Esophagus muscularis mucosa (tissue), 4 donors: Measurements from ENCODE around the gene EMD. TPM values are rescaled to one million over a fixed set of nuclear protein-coding genes. Genes with fewer than 3 reads are reported as not detected.
"Not testable (repeated sequence)": the region's sequence is repeated elsewhere in the genome, so short reads cannot be mapped to it uniquely, and the experiment has no call there.

ENCODE experiments used
- DNase-seq: peaks from one replicate; pipeline ENCODE4 v3.0.0-alpha.2; 2017; ENCODE audit errors: extremely low spot score
- H3K27ac ChIP-seq, 4 donors: fragments of 200-600 bp; sonication (generic); replicated peaks in 1 of 4; 1 replicate in 3 of 4; 2 replicates in 1 of 4; pipeline ENCODE4 v1.5.1; 2016 to 2019; ENCODE audit warnings: mild to moderate bottlenecking in 1 of 4
- H3K27me3 ChIP-seq, 4 donors: fragments of 200-600 bp; sonication (generic); one replicate each; pipeline versions ENCODE4 v1.5.1 to v1.6.0; 2016 to 2019
- H3K36me3 ChIP-seq, 4 donors: fragments of 200-600 bp; sonication (generic); one replicate each; pipeline ENCODE4 v1.5.1; 2016 to 2019
- H3K4me1 ChIP-seq, 4 donors: fragments of 200-600 bp; sonication (generic); one replicate each; pipeline ENCODE4 v1.5.1; 2016 to 2019
- H3K4me3 ChIP-seq, 4 donors: fragments of 200-600 bp; sonication (generic); 1 replicate in 2 of 4; 2 replicates in 2 of 4; pipeline ENCODE4 v1.5.1; 2016 to 2019; ENCODE audit warnings: mild to moderate bottlenecking in 4 of 4, moderate library complexity in 1 of 4
- H3K9me3 ChIP-seq, 4 donors: fragments of 200-600 bp; sonication (generic); 1 replicate in 3 of 4; 2 replicates in 1 of 4; pipeline ENCODE4 v1.5.1; 2016 to 2019
- CTCF ChIP-seq, 3 experiments: fragments of 200-600 bp in 2 of 3; fragments of 450-650 bp in 1 of 3; sonication (generic) in 2 of 3; IDR thresholded peaks; one replicate each; pipeline ENCODE4 v1.5.1; 2017 to 2019; ENCODE audit warnings: antibody characterized with exemption in 3 of 3, mild to moderate bottlenecking in 2 of 3, moderate library complexity in 1 of 3
- EP300 ChIP-seq: sonication (generic); formaldehyde crosslinking; IDR thresholded peaks from one replicate; pipeline ENCODE4 v1.6.1; 2017; ENCODE audit warnings: antibody characterized with exemption
- POLR2A ChIP-seq: fragments of 450-650 bp; IDR thresholded peaks from one replicate; pipeline ENCODE4 v1.6.1; 2017; ENCODE audit warnings: antibody characterized with exemption, moderate library complexity, mild to moderate bottlenecking, low read depth
- POLR2AphosphoS5 ChIP-seq, 2 donors: sonication (generic); formaldehyde crosslinking; IDR thresholded peaks; one replicate each; pipeline ENCODE4 v1.6.1; 2017; ENCODE audit warnings: antibody characterized with exemption in 2 of 2
- WGBS: methylation state at CpG from one replicate; pipeline ENCODE4 v1.1.5; 2018; 5-methylcytosine and 5-hydroxymethylcytosine counted together
- intact Hi-C: fragments of 100-400 bp; cut with DNase I; formaldehyde crosslinking; loops from one replicate; pipeline ENCODE4 v1.15.1; 2023
- total RNA-seq, 4 donors: library from RNA; depleted of rRNA; stranded (reverse); fragments of >200 nt; gene quantifications; one replicate each; pipeline versions ENCODE4 v1.1.0 to v1.2.1, GENCODE V29; 2016

EMD gene
- total RNA-seq, 4 donors from 2014 or later = 37.0 to 64.7 (median 57.7) TPM

GRCh38 chrX:154389812-154390747 lies 11.0 kb downstream of the EMD start:
- WGBS = no CpG with 5 or more reads among the region's 121 CpGs
- H3K36me3 ChIP-seq, H3K4me1 ChIP-seq, H3K27me3 ChIP-seq, intact Hi-C loops, DNase-seq, H3K9me3 ChIP-seq: not testable (repeated sequence)
- H3K4me3 ChIP-seq = peak overlapping the region in 3 of 4 donors; percentile 36 to 56 (median 40)
- peak overlapping the region in 3 of 4 donors; percentile 67 to 79 (median 78) for H3K27ac ChIP-seq

- not testable (repeated sequence) for H3K9me3 ChIP-seq, DNase-seq, H3K4me3 ChIP-seq, H3K27me3 ChIP-seq
- intact Hi-C loops = loop anchor here (5.0 kb wide), 1 partner anchor 59 kb away; no protein-coding TSS in a partner anchor
- Histone ChIP-seq H3K4me1 (peaks cover 7 to 32% (median 21%) of the 10 kb centered on the region in 4 donors), H3K27ac (peak overlapping the region; percentile 90 to 98 (median 95)), H3K36me3 (peaks cover 9 to 25% (median 22%) of the 10 kb centered on the region in 4 donors)
- WGBS = 90% methylated on average over 17 of the region's 17 CpGs
These were observed 17.3 kb downstream of the EMD start for GRCh38 chrX:154396363-154396762.

GRCh38 chrX:154396973-154397887 lies 18.1 kb downstream of the EMD start:
- TF ChIP-seq POLR2A = peak; percentile 55
- no peak for TF ChIP-seq CTCF (IDR thresholded peaks at IDR 0.05)
- TF ChIP-seq POLR2AphosphoS5 (IDR thresholded peaks at IDR 0.05) = peak; percentile 4 to 44
- Histone ChIP-seq H3K27me3 (no peaks in the 10 kb centered on the region), H3K36me3 (peaks cover 9 to 26% (median 23%) of the 10 kb centered on the region in 4 donors), H3K4me3 (peak overlapping the region; percentile 63 to 76 (median 66)), H3K4me1 (peaks cover 7 to 32% (median 22%) of the 10 kb centered on the region in 4 donors), H3K27ac (peak overlapping the region; percentile 90 to 98 (median 95)), H3K9me3 (no peaks in the 10 kb centered on the region)
- intact Hi-C loops = loop anchor here (5.0 kb wide), 1 partner anchor 60 kb away; no protein-coding TSS in a partner anchor
- DNase-seq = no peak
- 56% methylated on average over 33 of the region's 53 CpGs for WGBS

GRCh38 chrX:154397888-154398667 lies 19.0 kb downstream of the EMD start, which contains the start of gene RPL10:
Gene RPL10 (plus strand): TSS chrX:154398377. CDS start chrX:154398520, 143 bp downstream.
- TF ChIP-seq POLR2AphosphoS5 (IDR thresholded peaks at IDR 0.05) (peak; percentile 95 to 99), POLR2A (peak; percentile 94), EP300 (no peak)
- Histone ChIP-seq H3K4me3 (peak within 1 kb of the TSS; percentile 63 to 76 (median 66)), H3K27ac (peak within 1 kb of the TSS; percentile 90 to 98 (median 95)), H3K9me3 (no peaks in the 10 kb centered on the region), H3K4me1 (peaks cover 7 to 32% (median 22%) of the 10 kb centered on the region in 4 donors), H3K27me3 (no peaks in the 10 kb centered on the region), H3K36me3 (peaks cover 9 to 29% (median 24%) of the 10 kb centered on the region in 4 donors)
- DNase-seq = peak; percentile 98
- 39% methylated on average over 55 of the region's 69 CpGs for whole genome bisulfite sequencing
- intact Hi-C loops = loop anchor here (5.0 kb wide), 1 partner anchor 61 kb away; no protein-coding TSS in a partner anchor

- H3K9me3 ChIP-seq = no peaks in the 10 kb centered on the region
- TF ChIP-seq POLR2AphosphoS5 (IDR thresholded peaks at IDR 0.05) (peak in 1 of 2 donors; percentile 71), POLR2A (no peak), CTCF (IDR thresholded peaks at IDR 0.05) (peak; percentile 82 to 86 (median 82)), EP300 (peak; percentile 16)
- peaks cover 9 to 29% (median 24%) of the 10 kb centered on the region in 4 donors for H3K36me3 ChIP-seq
- H3K27me3 ChIP-seq = peaks cover 0 to 4% (median 0%) of the 10 kb centered on the region in 4 donors
- DNase-seq = peak; percentile 95
- 37% methylated on average over 49 of the region's 49 CpGs for WGBS
- intact Hi-C loops = loop anchor here (5.0 kb wide), 1 partner anchor 62 kb away; no protein-coding TSS in a partner anchor
- H3K27ac ChIP-seq = peak overlapping the region; percentile 90 to 98 (median 95)
- peak overlapping the region; percentile 63 to 76 (median 66) for H3K4me3 ChIP-seq
- H3K4me1 ChIP-seq = peaks cover 7 to 32% (median 22%) of the 10 kb centered on the region in 4 donors
These were observed 19.8 kb downstream of the EMD start for GRCh38 chrX:154398668-154399526.
